Activated naive CD4-positive, alpha-beta T cell treated with anti-CD3 and anti-CD28 coated beads, Interleukin-2, amount 10 ng/mL, durations not matched to agents 7 days and 5 days (primary cell): Measurements from ENCODE around the gene TCF4.

Experiments used
- CTCF ChIA-PET: fragments of 350-600 bp; sonication (Branson Sonifier 250); formaldehyde crosslinking; loops from one replicate; lab custom pipeline; 2021; ENCODE audit warnings: antibody characterized with exemption; lab: Charles Lee
- DNase-seq: peaks from one replicate; pipeline ENCODE4 v3.0.0-alpha.2; 2020
- H3K27ac Mint-ChIP-seq: one replicate; pipeline ENCODE4 v1.8.0; 2021; ENCODE audit warnings: mild to moderate bottlenecking, moderate library complexity, mixed read lengths
- H3K27me3 Mint-ChIP-seq: one replicate; pipeline ENCODE4 v1.8.0; 2021; ENCODE audit warnings: mild to moderate bottlenecking, mixed read lengths
- H3K36me3 Mint-ChIP-seq: one replicate; pipeline ENCODE4 v1.8.0; 2021; ENCODE audit warnings: mixed read lengths
- H3K4me1 Mint-ChIP-seq: one replicate; pipeline ENCODE4 v1.8.0; 2021; ENCODE audit warnings: mixed read lengths
- H3K4me3 Mint-ChIP-seq: one replicate; pipeline ENCODE4 v1.8.0; 2021; ENCODE audit warnings: mild to moderate bottlenecking, moderate library complexity, mixed read lengths
- H3K9me3 Mint-ChIP-seq: one replicate; pipeline ENCODE4 v1.8.0; 2021; ENCODE audit warnings: mixed read lengths

TCF4 gene

GRCh38 chr18:55265130-55265675, 322.8 kb downstream of the TCF4 start:
- Mint-ChIP-seq H3K36me3 (no peaks in the 10 kb centered on the region), H3K4me3 (no peak overlapping the region), H3K4me1 (no peaks in the 10 kb centered on the region), H3K27me3 (no peaks in the 10 kb centered on the region), H3K27ac (no peak overlapping the region), H3K9me3 (no peaks in the 10 kb centered on the region)
- CTCF ChIA-PET: no interaction called here
- no peak for DNase-seq

- Mint-ChIP-seq H3K27ac (no peak overlapping the region), H3K9me3 (no peaks in the 10 kb centered on the region), H3K27me3 (no peaks in the 10 kb centered on the region), H3K4me3 (no peak overlapping the region), H3K4me1 (no peaks in the 10 kb centered on the region), H3K36me3 (no peaks in the 10 kb centered on the region)
- DNase-seq: no peak
- CTCF ChIA-PET: no interaction called here
Measured at GRCh38 chr18:55264108-55264507, 323.9 kb downstream of the TCF4 start.

- Mint-ChIP-seq H3K4me1 (no peaks in the 10 kb centered on the region), H3K4me3 (no peak overlapping the region), H3K36me3 (no peaks in the 10 kb centered on the region)
Measured at GRCh38 chr18:55262021-55262560, 325.9 kb downstream of the TCF4 start.

GRCh38 chr18:55261253-55261652, 326.7 kb downstream of the TCF4 start:
- H3K9me3 Mint-ChIP-seq: no peaks in the 10 kb centered on the region
- no peak overlapping the region for H3K27ac Mint-ChIP-seq
- CTCF ChIA-PET: interaction anchor here (1.5 kb wide), 1 partner anchor 14 kb away, joined by 7 read pairs; no protein-coding TSS in a partner anchor
- no peaks in the 10 kb centered on the region for H3K27me3 Mint-ChIP-seq
- no peaks in the 10 kb centered on the region for H3K4me1 Mint-ChIP-seq
- H3K36me3 Mint-ChIP-seq: no peaks in the 10 kb centered on the region
- DNase-seq: no peak
- no peak overlapping the region for H3K4me3 Mint-ChIP-seq

More at GRCh38 chr18:55262021-55262560, 325.9 kb downstream of the TCF4 start:
- Mint-ChIP-seq H3K27me3 (no peaks in the 10 kb centered on the region), H3K9me3 (no peaks in the 10 kb centered on the region), H3K27ac (no peak overlapping the region)
- CTCF ChIA-PET: interaction anchor here (1.5 kb wide), 1 partner anchor 13 kb away, joined by 7 read pairs; no protein-coding TSS in a partner anchor
- DNase-seq: no peak

- Mint-ChIP-seq H3K27ac (no peak overlapping the region), H3K4me1 (no peaks in the 10 kb centered on the region), H3K9me3 (no peaks in the 10 kb centered on the region), H3K36me3 (no peaks in the 10 kb centered on the region), H3K27me3 (no peaks in the 10 kb centered on the region), H3K4me3 (no peak overlapping the region)
- CTCF ChIA-PET: no interaction called here
- DNase-seq: no peak
Measured at GRCh38 chr18:55258088-55258487, 329.9 kb downstream of the TCF4 start.

GRCh38 chr18:55256929-55257289, 331.1 kb downstream of the TCF4 start:
- DNase-seq: no peak
- H3K9me3 Mint-ChIP-seq: no peaks in the 10 kb centered on the region
- H3K27ac Mint-ChIP-seq: no peak overlapping the region
- CTCF ChIA-PET: no interaction called here
- H3K4me1 Mint-ChIP-seq: no peaks in the 10 kb centered on the region
- H3K36me3 Mint-ChIP-seq: no peaks in the 10 kb centered on the region
- no peak overlapping the region for H3K4me3 Mint-ChIP-seq
- no peaks in the 10 kb centered on the region for H3K27me3 Mint-ChIP-seq

- no peak for DNase-seq
- CTCF ChIA-PET: no interaction called here
- Mint-ChIP-seq H3K36me3 (no peaks in the 10 kb centered on the region), H3K9me3 (no peaks in the 10 kb centered on the region), H3K27me3 (no peaks in the 10 kb centered on the region), H3K27ac (no peak overlapping the region), H3K4me1 (no peaks in the 10 kb centered on the region), H3K4me3 (no peak overlapping the region)
Measured at GRCh38 chr18:55256226-55256928, 331.6 kb downstream of the TCF4 start.

- Mint-ChIP-seq H3K4me3 (no peak overlapping the region), H3K4me1 (no peaks in the 10 kb centered on the region), H3K36me3 (no peaks in the 10 kb centered on the region), H3K27me3 (no peaks in the 10 kb centered on the region), H3K27ac (no peak overlapping the region), H3K9me3 (no peaks in the 10 kb centered on the region)
- CTCF ChIA-PET: no interaction called here
- DNase-seq: no peak
Measured at GRCh38 chr18:55253814-55254213, 334.2 kb downstream of the TCF4 start.

- Mint-ChIP-seq H3K9me3 (no peaks in the 10 kb centered on the region), H3K36me3 (no peaks in the 10 kb centered on the region), H3K27me3 (no peaks in the 10 kb centered on the region), H3K4me1 (no peaks in the 10 kb centered on the region), H3K27ac (no peak overlapping the region), H3K4me3 (no peak overlapping the region)
- CTCF ChIA-PET: no interaction called here
- no peak for DNase-seq
Measured at GRCh38 chr18:55252901-55253300, 335.1 kb downstream of the TCF4 start.

- Mint-ChIP-seq H3K27ac (no peak overlapping the region), H3K9me3 (no peaks in the 10 kb centered on the region), H3K4me3 (no peak overlapping the region), H3K4me1 (no peaks in the 10 kb centered on the region), H3K36me3 (no peaks in the 10 kb centered on the region), H3K27me3 (no peaks in the 10 kb centered on the region)
- CTCF ChIA-PET: no interaction called here
- DNase-seq: no peak
Measured at GRCh38 chr18:55252053-55252675, 335.8 kb downstream of the TCF4 start.

- Mint-ChIP-seq H3K36me3 (no peaks in the 10 kb centered on the region), H3K4me1 (no peaks in the 10 kb centered on the region), H3K4me3 (no peak overlapping the region), H3K9me3 (no peaks in the 10 kb centered on the region), H3K27me3 (no peaks in the 10 kb centered on the region), H3K27ac (no peak overlapping the region)
- CTCF ChIA-PET: no interaction called here
- DNase-seq: no peak
Measured at GRCh38 chr18:55251254-55251971, 336.6 kb downstream of the TCF4 start.

GRCh38 chr18:55250768-55251173, 337.2 kb downstream of the TCF4 start:
- DNase-seq: no peak
- CTCF ChIA-PET: no interaction called here
- no peak overlapping the region for H3K4me3 Mint-ChIP-seq
- no peaks in the 10 kb centered on the region for H3K36me3 Mint-ChIP-seq
- H3K27ac Mint-ChIP-seq: no peak overlapping the region
- H3K27me3 Mint-ChIP-seq: no peaks in the 10 kb centered on the region
- H3K4me1 Mint-ChIP-seq: no peaks in the 10 kb centered on the region
- no peaks in the 10 kb centered on the region for H3K9me3 Mint-ChIP-seq

GRCh38 chr18:55249550-55249949, 338.4 kb downstream of the TCF4 start:
- no peak overlapping the region for H3K27ac Mint-ChIP-seq
- H3K27me3 Mint-ChIP-seq: no peaks in the 10 kb centered on the region
- DNase-seq: no peak
- no peaks in the 10 kb centered on the region for H3K9me3 Mint-ChIP-seq
- no peaks in the 10 kb centered on the region for H3K36me3 Mint-ChIP-seq
- no peak overlapping the region for H3K4me3 Mint-ChIP-seq
- no peaks in the 10 kb centered on the region for H3K4me1 Mint-ChIP-seq
- CTCF ChIA-PET: no interaction called here

- no peaks in the 10 kb centered on the region for H3K4me1 Mint-ChIP-seq
- DNase-seq: no peak
- H3K9me3 Mint-ChIP-seq: no peaks in the 10 kb centered on the region
- no peaks in the 10 kb centered on the region for H3K27me3 Mint-ChIP-seq
- no peaks in the 10 kb centered on the region for H3K36me3 Mint-ChIP-seq
- CTCF ChIA-PET: no interaction called here
- H3K27ac Mint-ChIP-seq: no peak overlapping the region
- no peak overlapping the region for H3K4me3 Mint-ChIP-seq
Measured at GRCh38 chr18:55248495-55248894, 339.5 kb downstream of the TCF4 start.
